DMS79 (cell line): Measurements from ENCODE around the gene SNX3.

Source experiments
- DNase-seq: peaks from one replicate; lab custom pipeline; 2025; lab: John Stamatoyannopoulos, UW

SNX3 gene

DNA sequence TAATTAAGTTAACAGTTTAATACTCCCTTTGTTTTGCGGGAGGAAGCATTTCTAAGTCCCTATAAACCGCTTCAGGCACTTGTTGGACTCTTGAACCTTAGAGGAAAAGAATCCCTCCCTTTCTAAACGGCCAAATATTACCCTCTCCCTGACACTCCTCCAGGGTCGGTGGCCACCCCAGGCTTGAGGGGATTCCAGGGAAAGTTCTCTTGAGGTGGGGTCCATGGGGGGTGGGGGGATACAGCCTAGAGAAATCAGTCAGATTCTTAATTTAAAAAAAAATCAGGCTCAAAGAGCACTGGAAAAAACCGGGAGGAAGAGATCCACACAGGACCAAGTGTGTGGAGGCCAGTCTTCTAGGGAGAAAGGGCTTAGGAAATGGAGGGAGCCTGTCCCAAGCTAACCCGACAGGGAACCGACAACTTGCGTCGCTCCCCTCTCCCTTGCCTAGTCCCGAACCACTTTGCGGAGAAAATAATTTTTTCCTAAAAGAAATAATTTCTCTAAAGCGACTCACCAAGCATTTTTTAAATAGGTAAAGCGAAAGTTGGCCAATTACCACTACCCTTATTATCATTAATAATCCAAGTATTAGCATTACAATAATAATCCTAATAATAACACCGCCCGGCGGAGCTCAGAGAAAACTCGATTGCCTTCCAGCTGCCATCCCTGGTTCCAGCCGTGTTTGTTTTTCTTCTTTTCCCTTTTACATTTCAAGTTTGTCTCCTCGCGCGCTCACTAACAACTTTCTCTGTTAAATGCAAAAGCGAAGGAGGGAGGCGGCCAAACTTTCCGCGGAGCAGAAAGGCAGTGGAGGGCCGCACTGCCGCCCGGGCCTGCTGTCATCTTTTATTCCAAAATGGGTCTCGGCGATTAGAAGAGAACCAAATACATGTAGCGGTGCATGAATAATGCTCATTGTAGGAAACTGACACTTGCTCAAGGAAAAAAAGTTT is 90.2 kb downstream of the SNX3 start:
- DNase-seq: no peak

DNA sequence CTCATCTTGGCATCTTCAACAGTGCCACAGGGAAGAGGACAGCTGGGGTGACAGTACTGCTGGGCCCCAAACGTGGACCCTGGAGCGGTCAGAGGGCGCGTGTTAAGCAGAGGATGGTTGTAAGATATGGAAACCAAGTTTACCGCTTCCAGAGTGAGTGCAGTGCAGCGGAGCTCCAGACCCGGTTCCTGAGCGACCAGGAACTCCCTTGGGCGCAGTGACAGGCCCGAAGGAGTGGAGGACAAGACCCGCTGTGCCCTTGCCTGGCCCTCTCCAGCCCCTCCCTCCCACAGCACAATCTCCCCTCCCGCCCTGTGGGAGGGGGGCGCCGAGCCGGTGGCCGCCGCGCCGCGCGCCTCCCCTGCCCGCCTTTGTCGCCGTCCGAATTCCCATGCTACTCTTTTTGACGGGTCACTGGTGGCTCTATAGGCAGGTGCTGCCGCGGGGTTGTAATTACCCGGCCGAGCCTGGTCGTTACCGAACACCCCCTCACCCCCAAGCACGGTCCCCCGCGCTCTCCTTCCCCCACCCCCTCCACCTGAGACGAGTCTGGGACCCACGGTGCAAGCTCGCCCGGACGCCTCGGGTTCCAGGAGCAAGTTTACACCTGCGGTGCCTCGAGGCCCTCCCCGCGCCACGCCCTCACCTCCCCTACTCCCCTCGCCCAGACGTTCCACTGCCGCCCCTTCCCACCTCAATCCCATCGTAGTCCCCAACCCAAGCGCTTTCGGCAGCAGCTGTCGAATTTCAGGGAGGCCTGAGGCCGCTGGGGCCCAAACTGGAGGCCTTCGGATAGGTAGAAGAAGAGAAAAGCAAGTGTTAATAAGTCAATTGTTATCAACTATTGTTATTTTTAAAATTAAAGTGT is 91.1 kb downstream of the SNX3 start:
- no peak for DNase-seq

DNA sequence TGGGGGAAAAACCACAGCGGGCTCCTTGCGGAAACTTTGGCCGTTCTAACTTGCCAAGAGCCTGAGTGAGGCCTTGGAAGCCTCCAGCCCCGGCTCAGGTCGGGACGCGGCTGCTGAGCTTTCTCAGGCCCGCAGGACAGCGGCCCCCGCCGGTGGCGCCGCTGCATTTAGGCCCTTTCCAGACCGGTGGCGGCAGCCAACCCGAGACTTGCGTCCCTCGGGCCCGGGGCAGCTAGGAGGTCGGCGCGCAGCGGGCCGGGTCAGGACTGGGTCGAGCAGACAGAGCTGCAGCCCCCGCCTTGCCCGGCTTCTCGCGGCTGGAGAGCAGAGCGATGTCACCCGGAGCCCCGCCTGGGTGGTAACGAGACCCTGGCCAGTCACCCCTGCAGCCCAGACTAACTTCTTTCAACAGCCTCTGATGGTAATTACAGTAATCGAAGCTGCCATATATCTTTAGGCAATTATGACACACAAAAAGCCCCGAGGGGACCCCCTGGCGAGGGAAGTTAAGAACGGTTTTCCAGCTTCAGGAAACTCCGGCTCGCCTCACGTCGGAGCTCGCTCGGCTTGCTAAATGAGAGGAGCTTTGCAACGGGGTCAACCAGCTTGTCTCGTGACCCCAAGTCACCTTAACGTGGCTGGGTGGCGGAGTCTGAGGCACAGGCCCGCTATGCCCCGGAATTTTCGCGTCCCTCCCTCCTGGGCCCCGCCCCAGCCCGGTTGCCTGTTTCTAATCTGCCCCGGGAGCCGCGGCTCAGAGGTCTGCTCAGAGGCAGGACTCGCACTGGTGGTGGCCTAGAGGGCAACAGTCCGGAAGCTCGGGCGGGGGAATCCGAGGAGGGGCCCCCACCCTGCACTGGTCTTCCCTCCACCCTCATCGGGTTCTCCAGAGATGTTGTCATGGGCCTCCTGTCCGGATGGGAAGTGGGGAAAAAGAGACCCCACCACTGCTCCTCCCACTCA is 92.1 kb downstream of the SNX3 start:
- no peak for DNase-seq

DNA sequence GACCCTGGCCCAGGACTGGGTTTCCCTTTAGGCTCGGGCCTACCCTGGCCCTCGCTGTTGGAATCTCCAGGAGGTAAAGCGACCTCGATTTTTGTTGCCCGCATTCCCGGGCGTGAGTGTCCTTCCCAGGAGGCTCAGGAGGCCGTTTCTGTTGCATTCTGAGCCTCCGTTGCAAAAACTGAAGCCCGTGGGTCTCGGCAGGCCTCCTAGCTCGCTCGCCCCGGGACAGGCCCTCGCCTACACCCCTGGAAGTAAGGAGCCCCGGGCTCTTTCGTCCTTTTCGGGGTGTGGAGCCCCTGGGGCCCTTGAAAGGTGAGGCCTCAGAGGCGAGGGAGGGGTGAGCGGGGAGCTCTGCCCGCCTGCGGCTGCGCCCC is 92.8 kb downstream of the SNX3 start:
- no peak for DNase-seq

DNA sequence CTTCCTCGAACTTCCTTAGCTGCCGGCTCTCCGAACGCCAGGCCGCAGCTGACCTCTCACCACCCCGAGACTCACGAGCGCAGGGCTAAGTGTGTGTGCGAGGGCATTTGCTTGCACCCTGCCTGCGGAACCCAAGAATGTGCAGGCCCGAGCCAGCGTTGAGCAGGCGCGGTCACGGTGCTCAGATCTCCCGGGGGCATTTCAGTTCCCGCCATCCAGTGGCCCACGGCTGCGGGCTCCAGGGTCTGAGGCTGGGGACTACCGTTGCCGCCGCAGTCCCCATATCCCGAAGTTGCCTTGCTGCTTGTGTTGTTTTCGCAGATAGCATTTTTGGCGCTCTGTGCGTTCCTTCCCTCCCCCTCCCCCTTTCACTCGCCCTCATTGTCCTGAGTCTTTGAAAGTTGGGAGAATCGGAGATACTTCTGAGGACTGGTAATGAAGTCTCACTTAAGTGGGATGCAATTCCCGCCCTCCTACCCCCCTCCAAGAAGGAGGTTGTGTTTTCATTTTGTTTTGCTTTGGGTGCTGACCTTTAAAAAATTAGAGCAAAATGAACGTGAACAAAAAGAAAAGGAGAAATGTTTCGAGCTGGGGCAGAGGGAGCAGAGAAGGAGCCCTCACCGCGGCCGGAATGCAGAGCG is 93.3 kb downstream of the SNX3 start:
- no peak for DNase-seq

DNA sequence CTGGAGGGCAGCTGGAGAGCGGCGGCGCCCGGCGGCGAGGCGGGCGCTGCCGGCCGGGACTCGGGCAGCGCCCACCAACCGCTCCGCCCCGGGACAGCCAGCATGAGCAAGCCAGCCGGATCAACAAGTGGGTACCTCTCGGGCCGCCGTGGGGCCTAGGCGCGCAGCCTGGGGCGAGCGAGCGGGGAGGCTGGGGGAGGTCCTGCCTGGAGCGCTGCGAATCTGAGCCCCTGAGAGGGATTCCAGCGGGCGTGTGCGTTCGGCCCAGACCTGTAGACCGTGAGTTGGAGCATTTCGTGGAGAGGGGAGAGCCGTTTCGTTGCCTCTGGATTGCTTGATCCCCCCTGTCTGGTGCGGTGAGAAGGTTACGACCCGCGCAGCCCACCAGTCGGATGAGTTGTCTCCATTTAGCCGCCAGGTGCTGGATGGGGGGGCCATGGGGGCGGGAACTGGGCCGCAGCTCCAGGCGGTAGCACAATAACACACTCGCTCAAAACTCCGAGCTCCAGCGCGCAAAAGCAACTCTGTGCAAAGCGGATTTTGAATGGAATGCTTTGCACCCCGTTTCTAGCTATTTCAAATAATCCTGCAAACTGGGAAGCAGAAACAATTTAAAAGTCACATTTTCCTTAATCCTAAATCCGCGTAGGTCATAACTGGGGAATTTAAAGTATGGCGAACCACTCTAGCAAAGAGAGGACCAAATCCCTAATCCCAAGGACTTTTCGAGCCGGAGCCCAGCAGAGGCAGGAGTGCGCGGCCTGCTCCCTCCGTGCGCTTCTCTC is 94.0 kb downstream of the SNX3 start:
- no peak for DNase-seq

DNA sequence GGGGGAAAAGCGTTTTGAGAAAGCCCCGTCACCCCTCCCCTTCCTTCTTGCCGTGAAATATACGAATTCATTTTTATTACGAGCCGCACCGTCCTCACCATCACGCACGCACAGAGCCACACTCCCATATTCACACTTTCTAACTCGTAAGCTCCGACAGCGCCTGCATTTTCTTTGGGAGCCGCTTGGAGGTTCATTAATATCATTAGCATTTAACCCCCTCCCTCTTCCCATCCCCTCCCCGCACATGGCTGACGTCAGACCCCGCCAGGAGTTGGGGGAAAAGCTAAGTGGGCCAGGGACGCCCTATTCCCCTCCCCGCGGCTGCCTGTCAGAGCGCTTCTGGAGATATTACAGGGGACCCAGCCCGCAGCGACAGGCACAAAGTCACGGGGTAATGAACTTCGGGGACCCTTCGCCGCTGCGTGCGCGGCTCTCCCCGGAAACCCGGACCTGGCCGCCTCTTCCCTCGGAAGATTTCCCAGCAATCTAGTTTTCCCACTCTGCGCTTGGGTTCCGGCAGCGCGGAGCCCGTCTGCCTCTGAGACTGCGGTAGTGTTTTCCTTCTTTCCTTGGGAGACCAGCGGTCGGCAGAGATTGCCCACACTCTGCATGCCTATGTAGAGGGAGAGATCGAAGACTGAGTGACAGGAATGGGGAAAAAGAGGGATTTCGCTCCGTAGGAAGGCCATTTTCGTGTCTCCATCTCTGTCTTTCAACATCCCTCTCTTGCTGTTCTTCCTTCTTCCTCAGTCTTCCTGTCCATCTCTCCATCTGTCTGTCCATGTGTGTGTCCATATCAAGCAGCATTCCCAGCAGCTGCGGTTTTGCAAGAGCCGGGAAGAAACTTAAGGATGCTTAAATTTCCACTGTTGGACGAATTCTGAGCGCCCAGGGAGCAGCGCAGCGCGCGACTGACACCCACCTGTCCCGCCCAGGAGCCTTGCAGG is 94.9 kb downstream of the SNX3 start, which contains the start of gene NR2E1:
Gene NR2E1 (plus strand): TSS at position 309 of the 950 bp plus-strand sequence. CDS start 744 bp downstream, outside the sequence.
- no peak for DNase-seq

DNA sequence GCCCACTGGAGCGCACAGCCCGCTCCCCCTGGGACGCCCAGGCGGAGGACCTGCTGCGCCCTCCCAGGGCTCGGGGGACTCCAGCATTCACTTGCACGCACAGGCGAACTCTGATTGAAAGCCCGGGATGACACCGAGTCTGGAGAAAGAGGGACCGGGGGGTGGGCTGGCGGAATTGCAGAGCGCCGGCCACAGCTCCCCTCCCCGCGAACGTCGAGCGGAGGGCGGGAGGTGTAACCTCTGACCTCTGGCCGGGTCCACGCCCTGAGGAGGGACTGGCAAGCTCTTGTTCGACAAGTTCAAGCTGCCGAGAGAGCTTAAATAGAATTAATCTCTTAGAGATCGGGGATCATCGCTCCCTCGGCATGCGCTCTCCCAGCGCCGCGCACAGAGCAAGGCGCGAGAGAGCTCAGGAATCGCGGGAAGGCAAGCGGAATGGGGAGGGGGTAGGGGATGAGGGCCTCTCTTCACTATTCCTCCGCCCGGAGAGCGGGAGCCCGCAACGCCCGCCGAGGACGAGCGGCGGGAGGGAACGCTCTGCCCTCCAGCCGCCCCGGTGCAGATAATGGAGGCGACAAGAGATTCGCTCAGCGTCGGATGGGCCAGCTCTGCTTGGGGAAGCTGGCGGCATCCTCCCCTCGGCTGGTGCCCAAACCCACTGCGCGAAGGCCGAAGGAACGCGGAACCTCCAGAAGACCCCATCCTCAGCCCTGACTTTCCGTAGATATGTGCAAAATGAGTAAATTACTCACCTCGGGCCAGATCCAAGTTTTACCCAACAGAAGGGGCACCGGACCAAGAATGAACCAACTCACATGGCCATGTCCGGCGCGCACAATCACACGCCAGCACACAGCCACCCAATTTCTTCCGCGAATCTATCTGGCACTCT is 95.8 kb downstream of the SNX3 start:
- no peak for DNase-seq

DNA sequence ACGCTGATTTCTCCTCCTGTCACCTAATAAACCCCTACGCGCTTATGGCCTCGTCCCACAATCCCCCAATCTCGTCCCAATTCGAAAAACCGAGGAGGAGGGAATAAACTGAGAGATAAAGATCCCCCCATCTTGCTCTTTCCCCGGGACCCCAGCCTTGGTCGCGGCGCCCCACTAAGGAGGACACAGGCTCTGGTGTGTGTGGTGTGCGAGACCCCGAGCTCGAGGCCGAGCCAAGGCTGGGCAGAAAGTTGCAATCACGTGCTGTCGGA is 96.4 kb downstream of the SNX3 start:
- DNase-seq: no peak

DNA sequence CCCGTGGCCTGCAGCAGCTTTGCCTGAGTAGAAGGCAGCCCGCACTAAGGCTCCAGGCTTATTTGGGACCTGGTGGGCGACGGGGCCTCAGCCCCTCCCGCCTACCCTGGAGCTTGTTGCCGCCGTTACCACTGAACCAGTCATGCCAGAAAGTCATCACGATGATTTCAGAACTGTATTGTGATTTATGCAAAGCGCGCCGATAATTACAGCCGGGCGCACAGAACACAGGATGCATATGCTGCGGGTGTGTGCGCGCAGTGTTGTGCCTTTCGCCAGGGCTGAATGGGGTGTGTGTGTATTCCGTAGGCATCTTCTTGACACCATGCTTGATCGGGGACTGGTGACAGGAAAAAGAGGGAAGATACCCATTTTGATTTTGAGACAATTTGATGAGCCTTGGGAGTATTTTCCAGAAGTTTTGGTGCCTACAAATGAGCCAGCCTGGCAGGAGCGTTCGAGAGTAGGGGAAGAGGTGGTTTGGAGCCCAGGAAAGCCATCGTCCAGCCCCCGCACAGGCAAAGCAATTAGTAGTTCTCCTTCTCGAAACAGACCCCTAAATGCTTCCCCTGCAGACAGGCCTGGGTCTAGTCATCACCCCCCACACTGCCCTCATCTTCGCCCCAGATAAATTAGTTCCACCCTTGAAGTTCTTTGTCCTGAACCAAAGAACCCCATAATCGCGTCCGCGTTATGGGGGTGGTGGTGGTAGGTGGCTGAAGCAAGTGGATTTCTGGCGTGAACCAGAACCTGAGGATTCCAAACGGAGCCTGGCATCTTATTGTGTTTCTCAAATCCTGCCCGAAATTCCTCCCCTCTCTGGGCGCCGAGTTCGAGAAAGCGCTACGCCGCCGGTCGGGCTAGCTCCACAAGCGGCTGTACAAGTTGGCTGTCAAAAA is 96.9 kb downstream of the SNX3 start:
- DNase-seq: no peak

DNA sequence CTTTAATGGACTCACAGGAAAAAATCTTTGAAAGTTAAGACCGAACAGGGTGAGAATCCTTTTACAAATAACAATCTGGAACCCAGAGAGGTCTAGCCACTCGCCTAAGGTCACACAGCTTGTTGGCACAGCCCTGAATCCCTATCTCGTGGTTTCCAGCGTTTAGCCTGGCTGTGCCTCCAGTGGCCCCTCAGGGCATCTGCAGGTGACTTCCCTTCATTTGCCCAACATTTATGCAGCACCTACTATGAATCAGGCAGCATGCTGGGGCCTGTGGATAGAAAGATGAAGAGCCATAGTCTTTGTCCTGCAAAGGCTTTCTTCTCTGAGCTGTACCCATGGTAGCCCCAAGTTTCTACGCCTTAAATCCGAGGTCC is 97.6 kb downstream of the SNX3 start:
- no peak for DNase-seq

DNA sequence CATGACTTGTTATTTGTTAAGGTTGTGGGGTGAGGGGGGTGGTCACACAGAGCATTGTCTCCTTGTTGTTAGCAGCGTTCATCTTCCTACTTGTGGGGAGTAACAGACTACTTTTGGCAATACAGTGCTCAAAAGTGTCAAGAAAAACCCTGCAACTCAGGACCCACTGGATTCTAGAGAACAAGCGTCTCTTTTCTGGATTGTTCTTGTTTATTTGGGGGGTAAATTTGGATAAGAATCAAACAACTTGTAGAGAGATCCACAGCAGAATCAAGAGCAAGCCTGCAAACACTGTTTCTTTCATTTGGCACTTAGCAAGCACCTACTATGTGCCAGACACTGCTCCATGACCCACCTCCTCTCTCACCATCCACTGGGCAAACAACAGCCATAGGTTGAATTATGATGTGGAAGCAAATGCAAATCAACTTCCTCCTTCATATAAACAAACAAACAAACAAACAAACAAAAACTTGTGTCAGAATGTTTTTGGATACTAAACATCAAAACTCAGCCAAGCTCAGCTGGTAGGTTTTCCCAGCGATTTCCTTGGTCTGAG is 99.0 kb downstream of the SNX3 start:
- no peak for DNase-seq
